Stimulated activated CD8-positive, alpha-beta memory T cell treated with anti-CD3 and anti-CD28 coated beads, Interleukin-4, amount 100 ng/mL, for 48 hours (primary cell): ENCODE data around the gene ADCY4.

Source experiments
- DNase-seq: peaks from one replicate; pipeline ENCODE4 v3.0.0-alpha.2; 2020

Gene ADCY4

DNA sequence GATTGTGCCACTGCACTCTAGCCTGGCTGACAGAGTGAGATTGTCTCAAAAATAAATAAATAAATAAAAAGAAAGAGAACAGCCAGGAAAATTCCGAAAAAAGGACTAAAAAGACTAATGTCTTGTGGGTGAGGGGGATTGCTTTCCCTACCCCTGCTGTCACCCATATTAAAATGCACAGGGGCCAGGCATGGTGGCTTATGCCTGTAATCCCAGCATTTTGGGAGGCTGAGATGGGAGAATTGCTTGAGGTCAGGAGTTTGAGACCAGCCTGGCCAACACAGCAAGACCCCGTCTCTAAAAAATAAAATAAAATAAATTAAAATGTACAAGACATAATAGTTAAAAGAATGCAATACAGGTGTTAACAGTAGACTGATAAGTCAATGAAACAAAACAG lies 41.3 kb downstream of the ADCY4 start:
- DNase-seq, result no peak

DNA sequence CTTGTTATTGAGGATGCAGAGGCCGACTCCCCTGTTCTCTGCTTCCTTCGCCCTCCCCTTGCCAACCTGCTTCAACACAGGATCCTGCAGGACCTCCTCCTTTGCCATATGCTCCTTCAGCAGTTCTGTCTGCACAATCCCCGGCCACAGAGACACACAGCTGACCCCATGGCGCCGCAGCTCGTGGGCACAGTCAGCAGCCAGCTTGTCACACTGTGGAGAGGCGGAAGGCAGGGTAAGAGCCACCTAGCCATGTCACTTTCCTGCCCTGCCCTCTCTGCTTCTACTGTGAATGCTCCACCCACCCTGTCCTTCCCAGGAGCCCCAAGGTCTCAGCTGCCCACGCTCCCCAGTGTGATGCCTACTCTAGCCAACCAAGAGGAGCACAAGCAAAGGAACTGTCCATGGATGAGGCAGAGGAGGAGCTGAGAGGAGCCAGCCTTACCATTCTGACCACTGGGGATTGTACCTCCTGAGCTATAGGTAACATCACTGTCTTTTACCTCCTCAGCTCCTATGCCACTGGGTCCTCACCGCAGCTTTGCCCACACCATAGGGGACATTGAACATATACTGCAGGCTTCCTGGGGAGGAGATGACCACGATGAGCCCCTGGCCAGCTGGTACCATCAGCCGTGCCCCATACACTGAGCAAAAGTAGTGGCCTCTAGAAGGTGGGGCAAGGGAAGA lies 42.6 kb downstream of the ADCY4 start:
- DNase-seq, result no peak

DNA sequence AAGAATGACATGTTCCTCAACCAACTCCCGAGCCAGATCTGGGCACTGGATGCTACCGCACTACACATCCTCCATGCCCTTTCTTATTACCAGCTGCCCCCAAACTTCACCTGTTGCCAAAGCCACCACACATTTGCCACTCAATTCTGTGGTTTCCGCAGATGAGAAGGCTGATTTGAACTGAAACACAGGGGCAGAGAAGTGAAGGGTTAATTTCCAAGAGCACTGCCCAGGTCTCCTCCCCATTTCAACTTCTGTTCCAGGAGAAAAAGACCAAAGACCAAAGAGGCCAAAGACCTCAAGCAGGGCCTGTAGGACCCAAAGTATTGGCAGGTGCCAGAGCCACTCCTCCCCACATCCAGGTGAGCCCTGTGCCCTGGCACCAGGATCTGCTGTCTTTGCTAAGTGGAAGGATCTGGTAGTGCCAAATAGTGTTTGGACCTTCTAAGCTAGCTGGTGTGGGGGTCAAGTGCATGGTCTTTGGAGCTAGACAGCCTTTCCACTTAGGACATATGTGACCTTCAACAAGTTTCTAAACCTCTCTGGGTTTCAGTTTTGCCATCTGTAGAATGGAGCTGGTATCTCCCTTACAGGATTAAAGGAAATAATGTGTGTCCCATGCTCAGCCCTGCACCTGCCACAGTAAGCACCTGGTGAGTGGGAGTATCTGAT lies 43.3 kb downstream of the ADCY4 start:
- DNase-seq, result no peak

DNA sequence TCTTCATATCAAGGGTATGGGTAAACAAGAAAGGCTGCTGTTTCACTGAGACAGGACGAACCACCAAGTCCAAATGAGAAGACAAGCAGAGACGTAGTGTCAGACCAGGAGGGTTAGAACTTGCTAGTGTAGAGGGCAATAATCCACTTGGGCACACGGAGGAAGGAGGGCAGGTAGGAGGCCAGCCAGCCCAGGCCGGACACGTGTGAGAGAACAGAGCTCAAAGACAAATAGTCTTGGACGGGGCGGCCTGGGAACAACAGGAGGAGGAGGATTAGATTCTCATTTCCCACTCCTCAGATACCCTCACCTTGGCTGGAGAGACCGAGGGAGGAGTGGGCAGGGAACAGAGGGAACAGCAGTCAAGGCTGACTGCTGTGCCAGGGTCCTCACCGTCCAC lies 44.1 kb downstream of the ADCY4 start:
- DNase-seq, result no peak

DNA sequence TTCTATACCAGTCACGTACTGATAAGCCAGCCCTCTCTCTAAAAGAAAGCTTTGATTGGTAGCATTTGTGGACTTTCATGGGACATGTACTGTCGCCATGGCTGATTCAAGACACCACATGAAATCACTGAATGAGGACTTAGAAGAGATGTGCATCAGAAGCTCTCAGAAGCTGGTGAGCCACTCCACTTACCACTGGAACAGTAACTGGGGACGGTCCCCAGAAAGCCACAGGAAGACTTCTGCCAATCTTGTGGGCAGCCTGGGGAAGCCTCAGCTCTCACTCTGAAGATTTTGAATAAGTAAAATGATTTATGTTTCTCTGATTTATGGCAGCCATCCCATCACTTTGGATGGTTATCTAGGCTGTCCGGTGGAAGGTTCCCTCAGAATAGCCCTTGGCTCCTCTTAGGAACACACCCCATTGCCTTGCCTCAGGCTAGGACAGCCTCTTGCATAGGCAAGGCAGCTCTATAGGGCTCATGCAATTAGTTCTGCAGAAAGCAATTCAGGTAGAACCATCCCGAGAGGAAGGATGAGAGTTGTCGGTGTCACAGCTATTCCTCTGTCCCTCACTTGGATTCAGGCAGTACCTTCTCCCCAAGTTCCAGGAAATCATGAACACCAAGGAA lies 45.1 kb downstream of the ADCY4 start:
- DNase-seq, result peak; percentile 81

DNA sequence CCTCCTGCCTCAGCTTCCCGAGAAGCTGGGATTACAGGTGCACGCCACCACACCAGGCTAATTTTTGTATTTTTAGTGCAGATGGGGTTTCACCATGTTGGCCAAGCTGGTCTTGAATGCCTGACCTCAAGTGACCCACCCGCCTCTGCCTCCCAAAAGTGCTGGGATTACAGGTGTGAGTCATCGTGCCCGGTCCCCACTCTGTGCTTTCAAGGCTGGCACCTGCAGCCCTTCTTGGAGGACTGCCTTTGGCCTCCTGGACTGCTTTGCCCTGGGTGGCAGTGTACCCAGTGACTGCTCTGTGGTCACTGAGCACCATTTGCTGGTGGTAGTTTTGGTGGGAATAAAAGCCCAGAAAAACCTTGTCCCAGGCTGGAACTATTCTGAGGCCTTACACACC lies 47.9 kb downstream of the ADCY4 start:
- no peak for DNase-seq

DNA sequence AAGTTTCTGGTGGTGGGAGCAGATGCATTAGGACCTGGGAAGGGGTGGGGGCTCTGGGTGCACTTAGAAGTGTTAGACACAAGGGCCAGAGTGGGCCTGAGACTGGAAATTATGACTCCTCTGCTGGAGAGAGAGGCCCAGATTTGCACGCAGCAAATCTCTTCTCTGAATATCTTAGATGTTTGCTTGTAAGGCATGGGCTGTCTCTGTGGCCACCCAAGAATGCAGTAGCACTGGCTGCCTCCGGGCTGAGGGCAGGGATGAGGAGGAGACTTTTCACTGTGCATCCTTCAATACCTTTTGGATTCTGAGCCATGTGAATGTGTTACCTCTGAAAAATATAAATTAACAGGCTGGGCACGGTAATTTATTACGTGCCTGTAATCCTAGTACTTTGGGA lies 49.5 kb downstream of the ADCY4 start:
- DNase-seq, result no peak

DNA sequence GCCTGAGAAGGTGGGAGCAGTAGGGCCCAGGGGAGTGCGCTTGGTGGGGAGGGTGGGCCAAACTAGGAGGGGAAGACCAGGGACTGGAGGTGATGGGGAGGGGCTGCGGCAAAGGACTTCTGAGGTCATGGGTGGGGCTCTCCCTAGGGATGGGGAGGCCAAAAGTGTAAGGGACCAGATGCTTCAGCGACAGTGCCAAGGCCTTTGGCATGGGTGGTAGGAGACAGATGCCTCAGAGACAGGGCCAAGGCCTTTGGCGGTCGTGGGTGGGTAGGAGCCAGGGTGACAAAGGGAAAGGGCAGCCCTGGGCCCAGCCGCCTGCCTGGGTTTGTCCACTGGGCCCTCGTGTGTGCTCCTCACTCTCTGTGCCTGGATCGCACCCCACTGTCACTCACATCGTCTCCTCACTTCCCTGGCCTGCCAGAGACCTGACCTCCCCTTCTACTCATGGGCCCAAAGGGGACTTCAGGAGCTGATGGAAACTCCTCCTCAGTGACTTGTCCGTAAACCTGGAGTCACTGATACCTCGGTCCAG lies 50.3 kb downstream of the ADCY4 start:
- DNase-seq, result no peak

DNA sequence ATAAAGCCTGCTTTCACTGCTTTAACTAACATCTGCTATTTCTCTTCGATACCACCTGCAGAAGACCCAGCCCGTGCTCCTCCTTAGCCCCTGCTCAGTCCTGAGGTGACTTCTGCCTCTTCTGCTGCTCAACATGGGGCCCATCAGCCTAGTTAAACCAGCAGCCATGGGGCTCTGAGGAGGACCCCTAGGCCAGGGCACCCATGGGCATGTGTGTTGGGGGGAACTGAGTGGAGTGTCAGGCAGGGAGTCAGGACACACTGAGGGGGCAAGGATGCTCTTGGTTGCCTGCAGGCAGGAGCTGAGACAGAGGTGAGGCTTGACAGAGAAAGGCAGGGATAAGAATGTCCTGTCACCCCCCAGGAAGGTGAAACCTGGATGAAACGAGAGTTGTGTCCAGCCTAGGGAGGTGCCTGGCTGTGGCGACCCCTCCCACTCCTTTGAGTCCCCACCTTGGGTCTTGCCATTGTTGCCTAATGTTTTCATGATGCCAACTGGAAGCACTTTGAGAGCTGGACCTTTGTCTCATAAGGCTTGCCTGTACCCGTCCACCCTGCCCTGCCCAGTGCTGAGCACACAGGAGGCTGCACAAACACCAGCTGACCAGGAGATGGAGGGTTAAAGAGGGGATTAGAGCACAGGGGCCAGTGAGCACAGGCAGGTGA lies 50.9 kb downstream of the ADCY4 start:
- DNase-seq, result no peak

DNA sequence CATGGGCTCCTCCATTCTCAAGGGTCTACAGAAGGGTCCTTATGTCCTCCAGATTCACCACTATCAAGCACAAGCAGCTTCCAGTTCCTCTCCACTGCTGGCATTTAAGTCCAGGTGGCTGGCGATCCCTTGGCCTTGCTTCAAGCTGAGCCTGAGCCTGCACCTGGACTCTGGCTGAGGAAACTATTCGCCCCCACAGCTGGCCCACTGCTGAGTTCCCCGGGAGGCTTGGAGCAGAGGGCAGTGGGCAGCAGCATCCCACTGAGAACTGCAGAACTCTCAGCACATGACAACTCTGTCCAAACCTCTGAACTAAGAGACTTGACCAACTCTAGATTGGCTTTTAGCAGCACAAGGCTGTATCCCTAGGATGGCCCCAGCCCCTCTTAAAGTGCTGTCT lies 52.1 kb downstream of the ADCY4 start:
- no peak for DNase-seq

DNA sequence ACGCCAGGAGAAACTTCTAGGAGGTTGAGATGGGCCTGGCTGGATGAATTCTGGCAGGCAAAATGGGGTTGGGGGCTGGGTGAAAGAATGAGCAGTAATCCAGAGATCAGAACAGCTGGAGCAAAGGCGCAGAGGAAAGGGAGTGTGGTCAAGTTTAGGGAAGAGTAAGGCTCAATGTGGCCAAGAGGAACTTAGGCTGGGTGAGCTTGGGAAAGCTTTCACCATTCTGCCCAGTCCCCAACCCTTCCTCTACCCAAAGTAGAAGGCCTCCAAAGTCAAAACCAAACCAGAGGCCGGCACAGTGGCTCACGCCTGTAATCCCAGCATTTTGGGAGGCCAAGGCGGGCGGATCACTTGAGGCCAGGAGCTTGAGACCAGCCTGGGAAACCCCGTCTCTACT lies 53.2 kb downstream of the ADCY4 start:
- no peak for DNase-seq

DNA sequence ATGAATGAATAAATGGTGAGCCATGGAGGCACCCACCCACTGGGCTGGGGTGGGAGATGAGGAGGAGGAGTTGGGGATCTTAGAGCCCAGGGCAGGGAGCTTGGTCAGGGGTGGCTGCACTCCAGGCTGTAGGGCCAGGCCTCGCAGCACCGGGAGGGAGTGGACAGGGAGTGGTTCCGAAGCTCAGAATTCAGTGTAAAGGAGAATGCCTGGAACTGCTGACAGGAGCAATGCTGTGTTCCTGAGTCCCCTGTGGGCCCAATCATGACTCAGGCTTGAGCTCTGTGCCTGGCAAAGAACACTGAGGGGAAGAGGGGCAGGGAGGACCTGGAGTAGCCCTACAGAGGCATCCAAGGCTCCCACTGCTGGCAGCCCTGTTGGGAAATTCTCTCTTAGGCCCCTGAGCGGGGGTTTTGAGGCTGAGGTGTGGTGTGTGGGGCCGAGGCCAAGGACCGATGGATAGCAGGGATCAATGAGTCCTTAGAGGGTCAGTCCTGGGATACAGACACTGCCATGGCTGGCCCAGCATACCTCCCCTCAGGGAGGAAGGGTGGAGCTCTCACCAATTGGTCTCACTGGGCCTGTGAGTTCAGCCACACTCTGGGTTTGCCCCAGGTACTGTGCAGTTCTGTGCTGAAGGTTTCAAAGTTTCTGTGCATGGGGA lies 53.9 kb downstream of the ADCY4 start:
- no peak for DNase-seq

DNA sequence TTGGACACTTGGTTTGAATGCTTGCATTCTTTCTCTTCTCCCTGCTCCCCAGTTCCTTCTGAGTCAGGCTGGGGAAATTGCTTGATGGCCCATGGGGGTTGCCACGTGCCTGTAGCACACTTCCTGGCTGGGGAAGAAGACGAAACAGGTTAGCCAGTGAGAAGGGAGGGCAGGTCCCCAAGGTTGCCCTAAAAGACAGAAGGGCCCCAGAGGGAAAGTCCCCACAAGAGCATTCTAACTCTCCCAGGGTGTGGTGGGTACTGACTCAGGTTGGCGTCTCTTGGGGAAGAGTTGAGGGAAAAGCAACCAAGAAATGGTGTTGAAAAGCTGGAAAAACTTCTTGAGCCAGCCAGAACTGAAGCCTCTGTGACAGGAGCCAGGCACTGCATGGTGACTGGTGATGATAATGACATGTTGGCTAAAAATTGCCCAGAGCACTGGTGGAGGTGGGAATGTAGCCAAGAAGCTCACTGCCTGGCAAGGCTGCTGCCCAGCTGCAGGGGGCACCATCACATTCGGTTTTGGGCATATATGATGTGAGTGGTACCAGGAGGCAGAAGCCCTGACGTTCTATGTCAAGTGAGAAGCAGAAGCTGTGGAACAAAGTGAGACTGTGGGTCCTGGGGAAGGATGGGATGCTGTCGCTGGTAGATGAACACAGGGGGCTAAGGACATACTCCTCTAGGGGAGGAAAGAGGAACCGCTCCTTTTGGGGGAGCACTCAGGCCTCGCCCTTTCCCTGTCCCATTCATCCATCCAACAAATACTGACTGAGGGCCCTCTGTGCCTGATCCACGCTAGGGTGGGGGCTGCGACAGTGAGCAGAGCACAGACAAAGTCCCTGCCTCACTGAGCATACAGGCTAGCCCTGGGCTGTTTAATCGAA lies 55.3 kb downstream of the ADCY4 start:
- peak; percentile 63 for DNase-seq

DNA sequence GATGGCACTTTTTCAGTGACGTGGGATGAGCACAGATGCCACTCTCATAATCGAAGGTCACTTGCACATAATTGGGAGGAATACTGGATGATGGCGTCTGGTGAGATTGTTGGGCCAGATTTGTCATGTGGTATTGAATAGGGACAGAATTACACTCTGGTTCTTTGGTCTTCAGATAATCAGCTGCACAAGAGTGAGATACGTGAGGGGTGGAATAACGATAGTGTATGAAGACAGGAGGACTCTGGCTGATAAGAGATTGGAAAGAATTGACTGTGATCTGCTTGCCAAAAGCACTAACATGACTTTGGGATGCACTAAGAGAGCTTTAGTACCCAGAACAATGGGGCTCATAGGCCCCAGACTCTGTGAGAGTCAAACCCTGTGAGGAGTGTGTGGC lies 56.4 kb downstream of the ADCY4 start:
- DNase-seq, result no peak

DNA sequence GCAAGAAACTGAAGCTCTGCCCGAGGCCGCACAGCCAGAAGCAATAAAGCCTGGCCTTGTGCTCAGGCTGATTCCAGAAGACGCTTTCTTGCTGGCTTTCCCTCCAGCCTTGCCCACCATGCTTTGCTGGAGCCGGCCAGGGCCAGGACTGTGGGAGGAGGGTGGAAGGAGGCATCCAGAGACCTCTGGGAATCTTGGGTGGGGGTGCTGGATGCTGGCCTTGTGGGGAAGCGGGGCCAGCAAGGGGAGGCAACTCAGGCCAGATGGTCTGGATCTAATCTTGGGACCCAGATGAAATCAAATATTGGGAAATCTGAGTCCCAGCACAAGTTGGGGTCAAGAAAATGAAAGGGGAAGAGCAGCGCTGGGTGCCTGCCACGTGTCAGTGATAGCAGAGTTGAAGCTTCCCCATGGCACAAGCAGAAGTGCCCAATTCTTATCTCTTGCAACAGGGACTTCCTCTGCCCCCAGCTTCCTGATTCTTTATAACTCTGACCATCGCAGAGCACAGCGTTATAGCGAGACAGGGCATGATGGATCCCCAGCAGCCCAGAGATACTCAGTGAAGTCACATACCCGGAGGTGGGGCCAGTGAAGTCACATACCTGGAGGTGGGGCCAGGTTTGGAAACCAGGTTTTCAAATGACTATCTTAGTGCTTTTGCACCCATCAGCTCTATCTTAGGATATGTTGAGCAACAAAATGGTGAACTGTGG lies 57.1 kb downstream of the ADCY4 start:
- peak; percentile 51 for DNase-seq

DNA sequence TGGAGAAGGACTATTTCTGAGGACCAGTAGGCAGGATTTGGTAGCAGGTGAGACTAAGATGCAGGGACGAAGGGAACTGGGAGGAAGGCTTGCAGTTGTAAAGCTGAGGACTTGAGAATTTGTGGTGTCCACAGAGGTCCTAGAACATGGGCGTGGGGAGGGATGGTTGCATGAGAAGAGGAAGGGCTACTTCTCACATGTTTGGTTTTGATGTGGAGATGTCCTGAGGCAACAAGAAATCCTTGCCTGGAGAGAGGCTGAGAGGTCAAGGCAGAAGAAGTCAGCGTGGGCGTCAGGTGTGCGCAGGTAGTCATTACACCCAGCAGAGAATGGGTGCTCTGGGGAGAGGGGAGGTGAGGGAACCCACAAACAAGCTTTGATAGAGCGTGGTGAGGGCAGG lies 57.8 kb downstream of the ADCY4 start:
- no peak for DNase-seq

DNA sequence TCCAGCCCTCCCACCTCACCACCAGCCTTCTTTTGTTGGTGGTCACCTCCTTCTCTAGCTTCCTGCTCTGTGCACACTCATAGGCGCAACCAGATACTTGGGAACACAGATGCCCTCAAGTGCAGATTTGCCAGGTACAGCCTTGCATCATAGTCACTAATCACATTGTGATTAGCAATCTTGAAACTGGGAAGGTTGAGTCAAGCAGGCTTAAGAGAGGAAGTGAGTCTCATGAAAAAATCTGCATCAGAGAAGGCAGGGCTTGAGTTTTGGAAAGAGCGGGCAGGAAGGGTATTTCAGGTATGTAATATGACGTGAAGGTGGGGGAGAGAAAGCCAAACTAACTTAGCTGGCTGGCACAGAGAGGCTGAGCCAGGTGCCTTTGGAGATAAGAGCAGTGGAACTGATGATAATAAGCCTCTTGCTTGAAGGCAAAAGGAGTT lies 60.7 kb downstream of the ADCY4 start:
- DNase-seq, result peak; percentile 63

DNA sequence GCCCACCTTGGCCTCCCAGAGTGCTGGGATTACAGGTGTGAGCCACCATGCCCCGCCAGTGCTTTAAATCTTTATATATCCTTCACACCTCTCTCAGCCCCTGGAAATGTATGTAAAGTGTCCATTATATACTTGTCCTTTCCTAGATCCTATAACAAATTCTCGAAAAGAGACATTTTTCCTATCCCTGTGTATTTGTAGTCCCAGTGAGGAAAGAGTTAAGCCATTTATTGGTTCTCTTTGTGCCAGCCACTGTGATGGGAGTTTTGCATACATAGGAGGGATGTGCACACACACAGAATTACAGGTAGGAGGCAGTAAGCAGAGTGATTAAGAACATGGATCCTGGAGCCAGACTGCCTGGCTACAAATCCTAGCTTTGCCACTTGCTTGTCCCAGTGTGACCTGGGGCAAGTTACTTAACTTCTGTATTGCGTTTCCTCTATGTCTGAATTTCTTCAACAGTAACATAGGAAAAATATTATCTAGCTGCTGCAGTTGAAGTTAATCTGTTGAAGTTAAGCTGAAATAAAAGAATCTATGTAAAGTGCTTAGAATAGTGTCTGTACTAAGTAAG lies 61.4 kb downstream of the ADCY4 start:
- DNase-seq, result no peak

DNA sequence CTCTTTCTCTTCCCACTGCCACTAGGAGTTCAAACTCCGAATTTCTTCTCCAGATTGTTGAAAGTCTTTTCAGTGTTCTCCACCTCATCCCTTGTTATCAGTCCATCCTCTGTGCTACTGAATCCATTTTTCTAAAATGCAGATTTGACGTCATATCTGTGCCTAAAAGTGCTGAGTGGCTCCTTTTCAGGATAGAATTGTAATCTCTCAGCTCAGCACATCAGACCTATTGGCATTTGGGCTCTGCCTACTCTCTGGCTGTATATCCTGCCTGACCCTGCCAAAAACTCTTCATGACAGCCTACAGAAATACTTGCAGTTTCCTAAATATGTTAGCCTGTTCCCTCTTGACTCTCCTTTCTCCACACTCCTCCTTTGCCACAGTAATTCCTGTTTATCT lies 62.4 kb downstream of the ADCY4 start:
- DNase-seq, result no peak

DNA sequence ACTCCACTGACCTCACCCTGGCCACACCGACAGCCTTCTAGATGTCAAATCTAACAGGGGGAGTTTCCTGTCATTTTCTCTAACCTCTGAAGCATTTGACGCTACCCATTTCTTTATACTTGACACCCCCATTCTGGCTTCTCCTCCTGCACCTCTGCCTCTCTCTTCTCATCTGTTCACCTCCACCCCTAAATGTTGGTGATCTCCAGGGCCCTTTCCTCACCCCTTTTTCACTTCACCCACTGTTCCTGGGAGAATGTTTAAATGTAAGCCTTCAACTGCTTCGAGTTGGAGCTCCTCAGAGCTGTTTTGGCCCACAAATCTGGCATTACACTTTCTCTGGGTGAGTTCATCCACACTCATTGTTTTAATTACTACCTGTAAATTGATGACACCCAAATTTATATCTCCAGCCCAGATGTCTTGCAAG lies 63.0 kb downstream of the ADCY4 start:
- no peak for DNase-seq
